ENCODE measurements around the gene TMEM161A.

Gene TMEM161A

GRCh38 chr19:19096641-19097627 lies 41.3 kb downstream of the TMEM161A start:
- no peak for DNase-seq

GRCh38 chr19:19095691-19096090 lies 42.6 kb downstream of the TMEM161A start:
- no peak for DNase-seq

- no peak for DNase-seq
These were observed 43.8 kb downstream of the TMEM161A start for GRCh38 chr19:19094513-19094912.

GRCh38 chr19:19087676-19088075 lies 50.6 kb downstream of the TMEM161A start:
- DNase-seq, result no peak

GRCh38 chr19:19083413-19084178 lies 54.7 kb downstream of the TMEM161A start:
- no peak for DNase-seq

GRCh38 chr19:19081642-19082151 lies 56.6 kb downstream of the TMEM161A start:
- no peak for DNase-seq

- DNase-seq, result no peak
These were observed 58.7 kb downstream of the TMEM161A start for GRCh38 chr19:19079571-19079970.

GRCh38 chr19:19078801-19079200 lies 59.5 kb downstream of the TMEM161A start:
- no peak for DNase-seq

GRCh38 chr19:19077103-19077502 lies 61.2 kb downstream of the TMEM161A start:
- no peak for DNase-seq

GRCh38 chr19:19076476-19076875 lies 61.8 kb downstream of the TMEM161A start:
- no peak for DNase-seq

- DNase-seq, result no peak
These were observed 63.2 kb downstream of the TMEM161A start for GRCh38 chr19:19075126-19075525.

- no peak for DNase-seq
These were observed 63.9 kb downstream of the TMEM161A start for GRCh38 chr19:19074196-19074882.

- no peak for DNase-seq
These were observed 66.4 kb downstream of the TMEM161A start for GRCh38 chr19:19071897-19072296.

Measured in COR-L47 (cell line).